Measurements from ENCODE around the gene CAMK2D. TPM values are rescaled to one million over a fixed set of nuclear protein-coding genes. Genes with fewer than 3 reads are reported as not detected.
A peak's percentile ranks its signal among the peaks of the same experiment; 100 is the strongest.

Gene CAMK2D
- total RNA-seq, 1 donor from 2014 or later = 46.1 TPM

- intact Hi-C loops (cut with DNase I) = no loop called here
Measured at GRCh38 chr4:113438596-113438995, 322.9 kb downstream of the CAMK2D start.

GRCh38 chr4:113437129-113437528, 324.4 kb downstream of the CAMK2D start:
- intact Hi-C loops (cut with DNase I) = no loop called here
- H3K27ac ChIP-seq = no peak overlapping the region

More at GRCh38 chr4:113438596-113438995, 322.9 kb downstream of the CAMK2D start:
- H3K9me3 ChIP-seq = no peaks in the 10 kb centered on the region
- DNase-seq (no peak), ATAC-seq (no peak)
- H3K36me3 ChIP-seq = no peaks in the 10 kb centered on the region
- H3K27ac ChIP-seq = no peak overlapping the region
- no peak overlapping the region for H3K4me3 ChIP-seq
- H3K4me1 ChIP-seq = peaks cover 4% of the 10 kb centered on the region
- no peak for TF ChIP-seq CTCF (IDR thresholded peaks at IDR 0.05)
- H3K27me3 ChIP-seq = no peaks in the 10 kb centered on the region

GRCh38 chr4:113436360-113436759, 325.2 kb downstream of the CAMK2D start:
- no peaks in the 10 kb centered on the region for H3K27me3 ChIP-seq
- TF ChIP-seq CTCF (IDR thresholded peaks at IDR 0.05) = no peak
- peak overlapping the region; percentile 20 for H3K27ac ChIP-seq
- H3K36me3 ChIP-seq = no peaks in the 10 kb centered on the region
- H3K9me3 ChIP-seq = no peaks in the 10 kb centered on the region
- no peak for DNase-seq
- intact Hi-C loops (cut with DNase I) = no loop called here
- H3K4me1 ChIP-seq = peaks cover 4% of the 10 kb centered on the region
- no peak for ATAC-seq
- no peak overlapping the region for H3K4me3 ChIP-seq

More at GRCh38 chr4:113437129-113437528, 324.4 kb downstream of the CAMK2D start:
- Histone ChIP-seq H3K4me1 (peaks cover 4% of the 10 kb centered on the region), H3K4me3 (no peak overlapping the region), H3K9me3 (no peaks in the 10 kb centered on the region), H3K36me3 (no peaks in the 10 kb centered on the region), H3K27me3 (no peaks in the 10 kb centered on the region)
- ATAC-seq = no peak
- no peak for DNase-seq
- TF ChIP-seq CTCF (IDR thresholded peaks at IDR 0.05) = no peak

- H3K27ac ChIP-seq = peak overlapping the region; percentile 20
- intact Hi-C loops (cut with DNase I) = no loop called here
- no peaks in the 10 kb centered on the region for H3K27me3 ChIP-seq
- H3K9me3 ChIP-seq = no peaks in the 10 kb centered on the region
- no peak overlapping the region for H3K4me3 ChIP-seq
- no peak for ATAC-seq
- no peak for TF ChIP-seq CTCF (IDR thresholded peaks at IDR 0.05)
- H3K36me3 ChIP-seq = no peaks in the 10 kb centered on the region
- peaks cover 4% of the 10 kb centered on the region for H3K4me1 ChIP-seq
- no peak for DNase-seq
Measured at GRCh38 chr4:113435893-113436292, 325.6 kb downstream of the CAMK2D start.

- TF ChIP-seq CTCF (IDR thresholded peaks at IDR 0.05) = no peak
- no peak overlapping the region for H3K4me3 ChIP-seq
- peaks cover 4% of the 10 kb centered on the region for H3K4me1 ChIP-seq
- intact Hi-C loops (cut with DNase I) = no loop called here
- H3K27me3 ChIP-seq = no peaks in the 10 kb centered on the region
- ATAC-seq (no peak), DNase-seq (no peak)
- H3K36me3 ChIP-seq = no peaks in the 10 kb centered on the region
- no peaks in the 10 kb centered on the region for H3K9me3 ChIP-seq
- no peak overlapping the region for H3K27ac ChIP-seq
Measured at GRCh38 chr4:113434247-113434587, 327.3 kb downstream of the CAMK2D start.
